Endothelial cell of umbilical vein (primary cell): ENCODE results near the gene CHST11.

Experiments
- CTCF ChIP-seq, 2 donors: IDR thresholded peaks; 1 replicate in 1 of 2; 2 replicates in 1 of 2; pipeline ENCODE4 v1.5.1; 2011; ENCODE audit warnings: low read length in 2 of 2, mild to moderate bottlenecking in 2 of 2, moderate library complexity in 2 of 2, control low read depth in 1 of 2, inconsistent platforms in 1 of 2, low read depth in 1 of 2; ENCODE audit not compliant: insufficient read depth in 1 of 2; ENCODE audit errors: extremely low read depth in 1 of 2
- EZH2 ChIP-seq: IDR thresholded peaks from 2 replicates; pipeline ENCODE4 v1.6.1; 2012; ENCODE audit warnings: borderline replicate concordance, low read depth, mild to moderate bottlenecking, moderate library complexity, low read length, inconsistent platforms; ENCODE audit not compliant: severe bottlenecking
- FOS ChIP-seq: IDR thresholded peaks from 2 replicates; pipeline ENCODE4 v1.6.1; 2011; ENCODE audit warnings: mild to moderate bottlenecking, low read length, moderate library complexity, borderline replicate concordance; ENCODE audit not compliant: insufficient read depth
- GATA2 ChIP-seq: IDR thresholded peaks from 2 replicates; pipeline ENCODE4 v1.7.0; 2011; ENCODE audit warnings: low read depth, mild to moderate bottlenecking, moderate library complexity, mixed read lengths, low read length; ENCODE audit not compliant: insufficient read length, insufficient read depth
- JUN ChIP-seq: IDR thresholded peaks from 2 replicates; pipeline ENCODE4 v1.6.1; 2011; ENCODE audit warnings: borderline replicate concordance, low read depth; ENCODE audit not compliant: insufficient read length, insufficient read depth
- MYC ChIP-seq: IDR thresholded peaks from one replicate; pipeline ENCODE4 v1.6.1; 2011; ENCODE audit warnings: mild to moderate bottlenecking, low read depth, low read length
- POLR2A ChIP-seq: IDR thresholded peaks from 2 replicates; pipeline ENCODE4 v1.6.1; 2012; ENCODE audit warnings: low read depth, mild to moderate bottlenecking, control low read depth, low read length
- POLR2AphosphoS5 ChIP-seq: IDR thresholded peaks from 2 replicates; pipeline ENCODE4 v1.6.1; 2012; ENCODE audit warnings: low read depth, mild to moderate bottlenecking, control low read depth, low read length, moderate library complexity; ENCODE audit not compliant: insufficient read depth
- TF ChIP-seq, protein P1 (sequence below): IDR thresholded peaks from 2 replicates; pipeline ENCODE4 v1.6.1; 2011; ENCODE audit not compliant: insufficient read depth, insufficient read length

DNA sequence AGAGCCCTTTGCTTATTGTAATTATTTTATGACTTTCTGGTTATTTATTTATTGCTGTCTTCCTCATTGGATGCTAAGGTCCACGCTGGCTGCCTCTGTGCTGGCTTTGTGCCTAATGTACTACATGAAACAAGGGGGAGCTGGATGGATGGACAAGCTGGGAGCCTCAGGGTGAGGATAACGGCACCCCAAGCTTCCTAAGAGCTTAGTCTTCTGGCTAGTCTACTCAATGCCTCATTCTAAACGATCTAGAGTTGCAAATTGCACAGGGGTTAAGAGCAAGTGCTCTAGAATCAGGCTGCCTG lies 172.0 kb downstream of the CHST11 start:
- no peak for TF ChIP-seq POLR2AphosphoS5
- no peak for TF ChIP-seq GATA2
- TF ChIP-seq POLR2A = no peak
- no peak for TF ChIP-seq FOS
- TF ChIP-seq CTCF (IDR thresholded peaks at IDR 0.05; ENCODE audit: extremely low read depth in 1 of 2, insufficient read depth in 1 of 2, low read depth in 1 of 2, low read length in 2 of 2) = no peak
- no peak for TF ChIP-seq JUN
- TF ChIP-seq EZH2 = no peak
- TF ChIP-seq, protein P1, sequence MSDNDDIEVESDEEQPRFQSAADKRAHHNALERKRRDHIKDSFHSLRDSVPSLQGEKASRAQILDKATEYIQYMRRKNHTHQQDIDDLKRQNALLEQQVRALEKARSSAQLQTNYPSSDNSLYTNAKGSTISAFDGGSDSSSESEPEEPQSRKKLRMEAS = no peak
- TF ChIP-seq MYC = no peak
